ENCODE data around the gene GOLGA3.

Gene GOLGA3

DNA sequence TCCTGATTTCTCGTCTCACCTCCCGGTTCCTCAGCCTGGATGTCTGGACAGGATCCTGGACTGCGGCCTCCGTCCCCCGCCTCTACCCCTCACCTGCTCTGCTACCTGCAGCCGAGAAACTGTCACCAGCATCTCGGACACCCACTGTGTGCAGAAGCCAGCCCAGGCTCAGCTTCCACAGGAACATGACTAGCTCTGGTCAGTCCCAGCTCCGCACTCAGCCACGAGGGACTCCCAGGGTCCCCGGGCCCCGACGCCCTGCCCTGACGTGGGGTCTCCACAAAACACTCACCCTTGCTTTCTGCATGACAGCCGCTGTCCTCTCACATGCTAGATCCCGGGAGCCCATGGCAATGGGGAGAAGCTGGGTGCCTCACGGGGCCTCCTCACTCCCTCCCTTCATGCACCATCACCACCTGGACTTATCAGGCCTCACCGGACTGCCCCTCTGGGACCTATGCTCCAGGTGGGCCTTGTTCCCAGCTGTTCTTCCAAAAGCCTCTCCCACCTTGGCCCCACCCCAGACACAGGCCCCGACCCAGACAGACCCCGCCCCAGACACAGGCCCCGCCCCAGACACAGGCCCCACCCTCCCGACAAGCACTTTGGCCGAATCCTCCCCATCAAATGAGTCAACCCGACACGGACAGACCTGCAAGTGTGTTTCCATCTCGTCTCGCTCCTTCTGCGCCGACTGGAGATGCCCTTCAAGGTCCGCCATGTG lies 40.1 kb downstream of the GOLGA3 start:
- no peak overlapping the region for H3K27ac ChIP-seq

DNA sequence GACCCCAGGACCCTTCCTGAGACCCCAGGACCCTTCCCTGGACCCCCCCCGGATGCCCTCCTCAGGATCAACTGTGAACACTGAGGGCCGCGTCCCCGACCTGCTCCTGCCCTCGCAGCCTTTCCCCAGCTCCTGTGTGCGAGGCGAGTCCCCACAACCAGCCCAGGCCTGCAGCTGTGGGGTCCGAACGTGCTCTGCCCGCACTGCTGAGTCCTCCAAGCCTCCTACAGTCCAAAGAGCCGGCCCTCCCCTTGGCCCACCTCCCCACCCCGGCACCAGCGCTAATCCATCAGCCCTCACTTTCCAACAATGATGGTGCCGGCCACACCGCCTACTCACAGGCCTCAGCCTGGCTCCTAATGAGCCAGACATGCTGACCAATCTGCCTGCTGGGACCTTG lies 40.8 kb downstream of the GOLGA3 start:
- TF ChIP-seq, protein P1, sequence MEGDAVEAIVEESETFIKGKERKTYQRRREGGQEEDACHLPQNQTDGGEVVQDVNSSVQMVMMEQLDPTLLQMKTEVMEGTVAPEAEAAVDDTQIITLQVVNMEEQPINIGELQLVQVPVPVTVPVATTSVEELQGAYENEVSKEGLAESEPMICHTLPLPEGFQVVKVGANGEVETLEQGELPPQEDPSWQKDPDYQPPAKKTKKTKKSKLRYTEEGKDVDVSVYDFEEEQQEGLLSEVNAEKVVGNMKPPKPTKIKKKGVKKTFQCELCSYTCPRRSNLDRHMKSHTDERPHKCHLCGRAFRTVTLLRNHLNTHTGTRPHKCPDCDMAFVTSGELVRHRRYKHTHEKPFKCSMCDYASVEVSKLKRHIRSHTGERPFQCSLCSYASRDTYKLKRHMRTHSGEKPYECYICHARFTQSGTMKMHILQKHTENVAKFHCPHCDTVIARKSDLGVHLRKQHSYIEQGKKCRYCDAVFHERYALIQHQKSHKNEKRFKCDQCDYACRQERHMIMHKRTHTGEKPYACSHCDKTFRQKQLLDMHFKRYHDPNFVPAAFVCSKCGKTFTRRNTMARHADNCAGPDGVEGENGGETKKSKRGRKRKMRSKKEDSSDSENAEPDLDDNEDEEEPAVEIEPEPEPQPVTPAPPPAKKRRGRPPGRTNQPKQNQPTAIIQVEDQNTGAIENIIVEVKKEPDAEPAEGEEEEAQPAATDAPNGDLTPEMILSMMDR (conservative IDR thresholded peaks at IDR 0.05): no peak
- no peak overlapping the region for H3K27ac ChIP-seq

More for the DNA sequence above, 40.1 kb downstream of the GOLGA3 start:
- TF ChIP-seq, protein P1 (conservative IDR thresholded peaks at IDR 0.05): no peak

DNA sequence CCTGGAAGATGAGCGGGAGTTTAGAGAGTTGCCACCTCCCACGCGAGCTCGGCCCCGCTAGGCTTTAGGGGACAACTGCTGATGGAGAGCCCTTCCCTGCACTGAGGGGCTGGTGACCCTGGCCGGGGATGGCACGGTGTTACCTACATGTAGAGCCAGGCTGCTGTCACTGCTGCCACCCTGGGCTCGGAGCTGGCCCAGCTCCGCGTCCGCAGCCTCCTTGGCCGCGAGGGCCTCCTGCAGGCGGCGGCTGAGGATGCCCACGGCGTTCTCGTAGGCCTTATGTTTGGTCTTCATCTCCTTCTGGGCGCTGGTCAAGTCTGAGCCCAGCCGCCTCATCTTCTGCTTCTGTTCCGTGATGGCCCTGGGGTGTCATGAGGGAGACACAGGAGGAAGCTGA lies 42.5 kb downstream of the GOLGA3 start:
- TF ChIP-seq, protein P1 (conservative IDR thresholded peaks at IDR 0.05): no peak
- H3K27ac ChIP-seq: no peak overlapping the region

DNA sequence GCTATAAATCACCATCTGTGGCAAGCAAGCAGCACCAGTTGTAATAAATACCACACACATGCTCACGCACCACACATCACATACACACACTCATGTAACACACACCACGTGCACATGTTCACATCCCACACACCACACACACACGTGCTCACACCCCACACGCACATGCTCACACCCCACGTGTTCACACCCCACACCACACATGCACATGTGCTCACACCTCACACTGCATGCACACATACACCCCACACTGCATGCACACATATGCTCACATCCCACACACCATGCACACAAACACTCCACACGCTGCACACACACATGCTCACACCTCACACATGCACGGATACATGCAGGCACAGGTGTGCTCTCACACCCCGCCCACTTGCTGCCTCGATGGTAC lies 44.1 kb downstream of the GOLGA3 start:
- TF ChIP-seq, protein P1 (conservative IDR thresholded peaks at IDR 0.05): no peak
- H3K27ac ChIP-seq: no peak overlapping the region

DNA sequence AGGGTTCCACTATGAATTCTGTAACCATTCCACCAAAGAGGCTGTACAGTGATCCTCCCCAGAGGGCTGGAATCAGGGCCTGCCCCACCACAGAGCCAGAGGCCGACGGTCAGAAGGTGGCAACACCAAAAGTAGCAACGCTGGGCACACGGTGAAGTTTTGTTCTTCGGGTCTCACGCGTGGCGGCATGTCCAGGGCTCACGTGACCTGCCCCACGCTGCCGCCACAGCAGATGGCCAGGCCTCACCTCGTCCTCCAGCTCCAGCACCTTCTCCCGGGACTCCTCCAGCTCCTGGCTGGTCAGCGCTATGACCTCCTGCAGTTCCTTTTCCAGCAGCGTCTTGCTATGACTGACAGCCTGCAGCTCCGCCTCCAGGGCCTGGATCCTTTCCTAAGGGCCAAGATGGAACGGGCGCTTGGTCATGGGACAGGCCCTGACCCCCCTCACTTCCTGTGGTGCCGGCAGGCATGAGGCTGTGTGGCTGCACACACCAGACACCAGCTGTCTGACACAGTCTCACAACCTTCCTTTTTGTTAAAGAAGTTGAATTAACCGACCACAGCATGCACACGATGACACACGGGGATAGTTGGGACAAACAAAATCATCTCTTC lies 44.6 kb downstream of the GOLGA3 start:
- TF ChIP-seq, protein P1 (conservative IDR thresholded peaks at IDR 0.05): no peak
- no peak overlapping the region for H3K27ac ChIP-seq

DNA sequence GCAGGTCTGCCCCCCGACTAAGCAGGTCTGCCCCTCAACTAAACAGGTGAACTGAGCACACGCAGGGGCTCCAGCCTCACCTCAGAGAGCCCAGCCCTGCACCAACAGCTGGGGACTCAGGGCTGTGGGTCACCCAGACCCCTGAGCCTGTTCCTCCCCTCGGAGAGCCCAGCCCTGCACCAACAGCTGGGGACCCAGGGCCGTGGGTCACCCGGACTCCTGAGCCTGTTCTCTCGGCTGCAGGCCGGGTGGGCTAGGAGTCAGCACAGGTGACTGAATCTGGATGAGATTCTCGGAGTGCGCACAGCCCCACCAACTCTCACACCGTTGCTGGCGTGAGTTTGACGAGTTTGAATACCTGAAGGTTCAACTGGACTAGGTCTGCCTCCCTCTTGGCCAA lies 46.7 kb downstream of the GOLGA3 start:
- no peak overlapping the region for H3K27ac ChIP-seq
- TF ChIP-seq, protein P1 (conservative IDR thresholded peaks at IDR 0.05): no peak

DNA sequence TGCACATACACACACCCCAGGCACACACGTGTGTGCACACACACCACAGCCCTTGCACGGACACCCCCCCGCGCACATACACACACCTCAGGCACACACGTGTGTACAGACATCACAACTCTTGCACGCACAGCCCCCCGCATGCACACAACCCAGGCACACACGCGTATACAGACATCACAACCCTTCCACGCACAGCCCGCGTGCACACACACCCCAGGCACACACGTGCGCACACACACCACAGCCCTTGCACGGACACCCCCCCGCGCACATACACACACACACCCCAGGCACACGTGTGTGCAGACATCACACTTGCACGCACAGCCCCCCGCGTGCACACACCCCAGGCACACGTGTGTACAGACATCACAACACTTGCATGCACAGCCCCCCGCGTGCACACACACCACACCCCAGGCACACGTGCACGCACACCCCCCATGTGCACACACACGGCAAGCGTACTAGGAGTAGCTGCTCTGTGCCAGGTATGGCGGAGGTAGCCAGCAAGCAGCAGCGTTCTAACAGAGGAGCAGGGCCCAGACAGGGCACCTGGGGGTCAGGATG lies 48.8 kb downstream of the GOLGA3 start:
- H3K27ac ChIP-seq: no peak overlapping the region
- TF ChIP-seq, protein P1 (conservative IDR thresholded peaks at IDR 0.05): no peak

Measured in VCaP (cell line).